BLaER1 treated with 17β-estradiol and CSF1 and Interleukin-3, amounts not matched to agents 10 nM and 100 nM (cell line): Measurements from ENCODE around the gene DUOX1.
A peak's percentile ranks its signal among the peaks of the same experiment; 100 is the strongest.

Experiments used
- H3K27ac ChIP-seq, 11 experiments: shearing (Covaris generic); formaldehyde crosslinking; 2 replicates each; pipeline ENCODE4 v1.8.1; 2022
- H3K27me3 ChIP-seq, 11 experiments: shearing (Covaris generic); formaldehyde crosslinking; 2 replicates each; pipeline ENCODE4 v1.8.1; 2022
- H3K36me3 ChIP-seq, 11 experiments: shearing (Covaris generic); formaldehyde crosslinking; 2 replicates each; pipeline ENCODE4 v1.8.1; 2022
- H3K4me1 ChIP-seq, 10 experiments: shearing (Covaris generic); formaldehyde crosslinking; 2 replicates each; pipeline ENCODE4 v1.8.1; 2022
- H3K4me2 ChIP-seq, 11 experiments: shearing (Covaris generic); formaldehyde crosslinking; 2 replicates each; pipeline ENCODE4 v1.8.1; 2022
- H3K4me3 ChIP-seq, 10 experiments: shearing (Covaris generic); formaldehyde crosslinking; 2 replicates each; pipeline ENCODE4 v1.8.1; 2022
- H3K9ac ChIP-seq, 11 experiments: shearing (Covaris generic); formaldehyde crosslinking; 2 replicates each; pipeline ENCODE4 v1.8.1; 2022
- H3K9me3 ChIP-seq, 11 experiments: shearing (Covaris generic); formaldehyde crosslinking; replicated peaks in 1 of 11; 2 replicates each; pipeline ENCODE4 v1.8.1; 2022
- H4K20me1 ChIP-seq, 11 experiments: shearing (Covaris generic); formaldehyde crosslinking; 2 replicates each; pipeline ENCODE4 v1.8.1; 2022
- Cebpa-rat ChIP-seq, 11 experiments: shearing (Covaris generic); IDR thresholded peaks; 2 replicates each; pipeline ENCODE4 v1.8.1; 2022

Gene DUOX1

GRCh38 chr15:45174577-45174976, 44.8 kb downstream of the DUOX1 start:
- no peak overlapping the region for H3K9ac ChIP-seq
- no peaks in the 10 kb centered on the region for H3K27me3 ChIP-seq
- no peak for TF ChIP-seq Cebpa-rat (IDR thresholded peaks at IDR 0.05)
- H4K20me1 ChIP-seq: peaks cover 0 to 20% (median 0%) of the 10 kb centered on the region in 11 experiments; a peak in 5 of 22 replicates
- H3K4me1 ChIP-seq: peaks cover 11 to 35% (median 29%) of the 10 kb centered on the region in 10 experiments
- H3K9me3 ChIP-seq: no peaks in the 10 kb centered on the region
- no peak overlapping the region for H3K4me2 ChIP-seq
- H3K27ac ChIP-seq: no peak overlapping the region
- peaks cover 15 to 88% (median 75%) of the 10 kb centered on the region in 11 experiments; a peak in 20 of 22 replicates for H3K36me3 ChIP-seq
- H3K4me3 ChIP-seq: no peak overlapping the region

GRCh38 chr15:45177285-45177684, 47.5 kb downstream of the DUOX1 start:
- no peaks in the 10 kb centered on the region for H3K27me3 ChIP-seq
- peaks cover 15 to 86% (median 63%) of the 10 kb centered on the region in 11 experiments; a peak in 20 of 22 replicates for H3K36me3 ChIP-seq
- H3K4me3 ChIP-seq: no peak overlapping the region
- H3K27ac ChIP-seq: no peak overlapping the region
- peaks cover 0 to 47% (median 0%) of the 10 kb centered on the region in 11 experiments; a peak in 9 of 22 replicates for H4K20me1 ChIP-seq
- H3K4me1 ChIP-seq: peaks cover 29 to 37% (median 32%) of the 10 kb centered on the region in 10 experiments
- H3K9ac ChIP-seq: no peak overlapping the region
- H3K4me2 ChIP-seq: no peak overlapping the region
- no peaks in the 10 kb centered on the region for H3K9me3 ChIP-seq
- no peak for TF ChIP-seq Cebpa-rat (IDR thresholded peaks at IDR 0.05)

DNA sequence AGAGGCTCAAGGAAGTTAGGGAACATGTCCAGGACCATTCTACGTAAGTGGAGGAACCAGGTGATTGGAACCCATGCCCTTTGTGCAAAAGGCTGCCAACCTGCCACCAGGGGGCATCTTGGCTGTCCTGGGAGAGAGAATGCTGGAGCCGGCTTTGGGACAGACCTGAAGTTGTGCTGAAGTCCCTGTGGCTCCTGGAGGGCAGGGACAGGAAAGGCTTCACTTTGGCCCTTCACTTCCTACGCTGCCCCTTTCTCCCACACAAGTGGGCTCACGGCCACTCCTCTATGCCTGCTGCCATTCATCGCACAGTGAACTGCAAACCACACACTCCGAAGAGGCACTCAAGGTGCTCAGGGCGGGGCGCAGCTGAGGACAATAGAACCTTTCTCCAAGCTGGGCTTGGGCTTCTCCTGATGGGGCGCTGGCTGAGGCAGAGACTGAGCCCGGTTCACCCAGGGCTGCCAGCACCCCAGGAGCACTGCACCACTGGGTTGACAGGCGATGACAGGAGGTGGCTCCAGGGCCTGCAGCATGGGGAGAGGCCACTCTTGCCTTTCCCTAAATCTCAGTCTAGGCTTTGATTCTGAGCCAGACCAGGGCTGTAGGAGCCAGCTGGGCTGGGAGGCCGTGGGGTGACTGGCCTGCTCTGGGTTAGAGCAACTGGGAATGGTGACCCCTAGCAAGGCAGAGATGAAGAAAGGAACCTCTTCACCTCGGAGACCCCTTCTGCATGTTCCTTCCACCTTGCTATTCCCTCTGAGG, 49.6 kb downstream of the DUOX1 start:
- Histone ChIP-seq H3K36me3 (peaks cover 15 to 69% (median 48%) of the 10 kb centered on the region in 11 experiments; a peak in 19 of 22 replicates), H3K27me3 (no peaks in the 10 kb centered on the region), H3K9ac (no peak overlapping the region), H4K20me1 (peaks cover 0 to 65% (median 4%) of the 10 kb centered on the region in 11 experiments; a peak in 13 of 22 replicates), H3K4me1 (peaks cover 47 to 58% (median 51%) of the 10 kb centered on the region in 10 experiments), H3K27ac (peak overlapping the region in 7 of 11 experiments; percentile 5 to 64 (median 53); a peak in 9 of 22 replicates), H3K4me2 (peak overlapping the region; percentile 51 to 98 (median 67); a peak in 21 of 22 replicates), H3K4me3 (no peak overlapping the region), H3K9me3 (no peaks in the 10 kb centered on the region)
- no peak for TF ChIP-seq Cebpa-rat (IDR thresholded peaks at IDR 0.05)

- peaks cover 55 to 61% (median 58%) of the 10 kb centered on the region in 10 experiments for H3K4me1 ChIP-seq
- H3K4me2 ChIP-seq: peak overlapping the region; percentile 51 to 98 (median 67)
- no peaks in the 10 kb centered on the region for H3K27me3 ChIP-seq
- no peak overlapping the region; a peak in 1 of 22 replicates for H3K9ac ChIP-seq
- no peaks in the 10 kb centered on the region for H3K9me3 ChIP-seq
- peaks cover 0 to 73% (median 9%) of the 10 kb centered on the region in 11 experiments; a peak in 15 of 22 replicates for H4K20me1 ChIP-seq
- peak overlapping the region in 8 of 11 experiments; percentile 10 to 64 (median 55); a peak in 11 of 22 replicates for H3K27ac ChIP-seq
- H3K36me3 ChIP-seq: peaks cover 11 to 61% (median 40%) of the 10 kb centered on the region in 11 experiments; a peak in 19 of 22 replicates
- no peak for TF ChIP-seq Cebpa-rat (IDR thresholded peaks at IDR 0.05)
- no peak overlapping the region for H3K4me3 ChIP-seq
Measured at GRCh38 chr15:45180201-45180600, 50.4 kb downstream of the DUOX1 start.

- no peak for TF ChIP-seq Cebpa-rat (IDR thresholded peaks at IDR 0.05)
- H4K20me1 ChIP-seq: peaks cover 0 to 79% (median 15%) of the 10 kb centered on the region in 11 experiments; a peak in 17 of 22 replicates
- H3K27me3 ChIP-seq: no peaks in the 10 kb centered on the region
- H3K4me3 ChIP-seq: no peak overlapping the region
- H3K36me3 ChIP-seq: peaks cover 10 to 55% (median 34%) of the 10 kb centered on the region in 11 experiments; a peak in 19 of 22 replicates
- H3K9me3 ChIP-seq: no peaks in the 10 kb centered on the region
- H3K4me1 ChIP-seq: peaks cover 61 to 68% (median 65%) of the 10 kb centered on the region in 10 experiments
- H3K4me2 ChIP-seq: peak overlapping the region; percentile 51 to 98 (median 67)
- H3K27ac ChIP-seq: peak overlapping the region in 10 of 11 experiments; percentile 18 to 64 (median 52); a peak in 16 of 22 replicates
- peak overlapping the region in 2 of 11 experiments; percentile 16 to 22; a peak in 2 of 22 replicates for H3K9ac ChIP-seq
Measured at GRCh38 chr15:45180648-45181436, 51.0 kb downstream of the DUOX1 start.

DNA sequence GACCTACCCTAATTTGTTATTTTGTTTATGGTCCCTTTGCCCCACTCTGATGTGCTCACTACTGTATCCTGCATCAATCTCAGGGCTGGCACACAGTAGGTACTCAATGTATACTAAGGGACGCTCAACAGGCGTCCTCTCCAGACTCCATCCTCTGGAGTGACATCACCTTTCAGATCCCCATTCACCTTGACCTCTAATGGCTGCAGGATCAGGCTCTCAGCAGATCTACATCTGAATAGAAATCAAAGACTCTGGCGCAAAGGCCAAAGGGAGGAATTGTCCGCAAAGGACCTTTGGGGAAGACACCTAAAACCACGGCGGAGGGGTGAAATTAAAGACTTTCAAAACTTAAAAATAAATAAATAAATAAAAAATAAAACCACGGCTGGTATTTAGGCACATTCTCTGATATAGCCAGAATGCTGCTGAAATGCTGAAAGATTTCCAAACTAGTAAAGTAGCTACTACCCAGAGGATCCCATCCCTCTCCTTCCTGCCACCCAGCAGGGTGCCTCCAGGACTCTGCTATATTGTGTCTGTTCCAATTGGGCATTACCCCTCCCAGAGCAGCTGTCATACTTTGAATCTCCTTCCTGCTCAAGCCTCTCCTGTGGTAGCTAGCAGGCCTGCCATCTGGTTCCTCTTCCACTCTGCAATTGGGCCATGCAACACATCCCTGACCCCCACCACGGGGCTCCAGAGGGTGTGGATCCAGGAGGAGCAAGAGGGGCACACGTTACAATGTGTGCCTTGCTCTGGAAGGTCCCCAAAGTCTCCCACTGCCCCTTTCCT, 51.9 kb downstream of the DUOX1 start:
- Histone ChIP-seq H3K27ac (peak overlapping the region in 9 of 11 experiments; percentile 18 to 64 (median 53); a peak in 18 of 22 replicates), H3K27me3 (no peaks in the 10 kb centered on the region), H3K9me3 (no peaks in the 10 kb centered on the region), H3K4me3 (no peak overlapping the region), H3K9ac (peak overlapping the region in 3 of 11 experiments; percentile 16 to 36 (median 22); a peak in 6 of 22 replicates), H3K4me2 (peak overlapping the region; percentile 51 to 98 (median 67)), H3K4me1 (peaks cover 70 to 76% (median 73%) of the 10 kb centered on the region in 10 experiments), H3K36me3 (peaks cover 9 to 46% (median 25%) of the 10 kb centered on the region in 11 experiments; a peak in 18 of 22 replicates), H4K20me1 (peaks cover 0 to 88% (median 23%) of the 10 kb centered on the region in 11 experiments; a peak in 17 of 22 replicates)
- no peak for TF ChIP-seq Cebpa-rat (IDR thresholded peaks at IDR 0.05)

DNA sequence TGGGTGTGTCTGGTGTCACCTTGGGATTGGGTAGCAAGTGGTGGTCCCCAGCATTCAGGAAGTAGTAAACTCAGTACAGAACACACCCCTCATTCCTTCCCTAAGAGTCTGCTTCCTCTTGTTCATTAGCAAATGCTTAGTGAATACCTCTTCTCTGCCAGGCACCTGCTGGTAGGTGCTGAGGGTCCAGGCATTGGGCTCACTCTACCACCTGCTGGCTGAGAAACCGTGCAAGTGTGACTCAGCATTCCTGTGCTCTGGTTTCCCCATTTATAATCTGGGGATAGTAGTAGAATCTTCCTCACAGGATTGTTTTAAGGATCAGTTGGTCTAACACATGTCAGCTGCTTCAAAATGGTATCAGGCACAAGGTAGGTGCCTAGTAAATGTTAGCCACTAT, 53.2 kb downstream of the DUOX1 start:
- H3K27ac ChIP-seq: peak overlapping the region in 7 of 11 experiments; percentile 7 to 61 (median 53); a peak in 7 of 22 replicates
- no peak for TF ChIP-seq Cebpa-rat (IDR thresholded peaks at IDR 0.05)
- H3K27me3 ChIP-seq: no peaks in the 10 kb centered on the region
- H3K9ac ChIP-seq: no peak overlapping the region
- peaks cover 0 to 86% (median 25%) of the 10 kb centered on the region in 11 experiments; a peak in 17 of 22 replicates for H4K20me1 ChIP-seq
- H3K9me3 ChIP-seq: no peaks in the 10 kb centered on the region
- peaks cover 0 to 33% (median 12%) of the 10 kb centered on the region in 11 experiments; a peak in 15 of 22 replicates for H3K36me3 ChIP-seq
- peak overlapping the region; percentile 23 to 100 (median 53); a peak in 20 of 22 replicates for H3K4me2 ChIP-seq
- H3K4me3 ChIP-seq: no peak overlapping the region
- peaks cover 75 to 81% (median 78%) of the 10 kb centered on the region in 10 experiments for H3K4me1 ChIP-seq

GRCh38 chr15:45183511-45183910, 53.7 kb downstream of the DUOX1 start:
- Histone ChIP-seq H3K27me3 (no peaks in the 10 kb centered on the region), H3K4me2 (peak overlapping the region; percentile 23 to 100 (median 63); a peak in 19 of 22 replicates), H3K9me3 (no peaks in the 10 kb centered on the region), H3K4me3 (no peak overlapping the region), H3K36me3 (peaks cover 0 to 28% (median 8%) of the 10 kb centered on the region in 11 experiments; a peak in 9 of 22 replicates), H4K20me1 (peaks cover 0 to 83% (median 25%) of the 10 kb centered on the region in 11 experiments; a peak in 17 of 22 replicates), H3K9ac (no peak overlapping the region), H3K27ac (peak overlapping the region in 6 of 11 experiments; percentile 6 to 57 (median 28); a peak in 7 of 22 replicates), H3K4me1 (peaks cover 80 to 86% (median 83%) of the 10 kb centered on the region in 10 experiments)
- TF ChIP-seq Cebpa-rat (IDR thresholded peaks at IDR 0.05): no peak
